Measurements from ENCODE around the gene DQX1.

Gene DQX1

GRCh38 chr2:74559912-74560311 lies 33.9 kb upstream of the DQX1 start:
- H3K4me3 ChIP-seq (ENCODE audit: low read length), result no peak overlapping the region
- DNase-seq (ENCODE audit: low read depth), result no peak
- no peak for TF ChIP-seq CTCF (conservative IDR thresholded peaks at IDR 0.05; ENCODE audit: low read length)

- H3K4me3 ChIP-seq (ENCODE audit: low read length), result no peak overlapping the region
- no peak for TF ChIP-seq CTCF (conservative IDR thresholded peaks at IDR 0.05; ENCODE audit: low read length)
- no peak for DNase-seq (ENCODE audit: low read depth)
Measured at GRCh38 chr2:74558284-74559230, 32.5 kb upstream of the DQX1 start.

- no peak for TF ChIP-seq CTCF (conservative IDR thresholded peaks at IDR 0.05; ENCODE audit: low read length)
- no peak overlapping the region for H3K4me3 ChIP-seq (ENCODE audit: low read length)
- DNase-seq (ENCODE audit: low read depth), result no peak
Measured at GRCh38 chr2:74556831-74557370, 30.9 kb upstream of the DQX1 start.

GRCh38 chr2:74556159-74556558 lies 30.1 kb upstream of the DQX1 start:
- H3K4me3 ChIP-seq (ENCODE audit: low read length), result peak overlapping the region; percentile 95; the same call in 1 of the 2 replicates
- DNase-seq (ENCODE audit: low read depth), result no peak
- no peak for TF ChIP-seq CTCF (conservative IDR thresholded peaks at IDR 0.05; ENCODE audit: low read length)

GRCh38 chr2:74555610-74556103 lies 29.6 kb upstream of the DQX1 start:
- TF ChIP-seq CTCF (conservative IDR thresholded peaks at IDR 0.05; ENCODE audit: low read length), result no peak
- no peak for DNase-seq (ENCODE audit: low read depth)
- peak overlapping the region; percentile 95 for H3K4me3 ChIP-seq (ENCODE audit: low read length)

GRCh38 chr2:74554820-74555531 lies 28.9 kb upstream of the DQX1 start:
- TF ChIP-seq CTCF (conservative IDR thresholded peaks at IDR 0.05; ENCODE audit: low read length), result no peak; the same call in 1 of the 2 replicates
- H3K4me3 ChIP-seq (ENCODE audit: low read length), result peak overlapping the region; percentile 95
- DNase-seq (ENCODE audit: low read depth), result no peak
